ENCODE data around the gene CELF3.

GRCh38 chr1:151655371-151655770 lies 61.2 kb downstream of the CELF3 start:
- TF ChIP-seq CTCF (IDR thresholded peaks at IDR 0.05): no peak
- TF ChIP-seq EZH2 (IDR thresholded peaks at IDR 0.05): no peak
- TF ChIP-seq EZH2phosphoT487 (IDR thresholded peaks at IDR 0.05): no peak
